ENCODE data around the gene RALGPS1.
"Not testable (repeated sequence)": the region's sequence is repeated elsewhere in the genome, so short reads cannot be mapped to it uniquely, and the experiment has no call there.

The RALGPS1 gene

DNA sequence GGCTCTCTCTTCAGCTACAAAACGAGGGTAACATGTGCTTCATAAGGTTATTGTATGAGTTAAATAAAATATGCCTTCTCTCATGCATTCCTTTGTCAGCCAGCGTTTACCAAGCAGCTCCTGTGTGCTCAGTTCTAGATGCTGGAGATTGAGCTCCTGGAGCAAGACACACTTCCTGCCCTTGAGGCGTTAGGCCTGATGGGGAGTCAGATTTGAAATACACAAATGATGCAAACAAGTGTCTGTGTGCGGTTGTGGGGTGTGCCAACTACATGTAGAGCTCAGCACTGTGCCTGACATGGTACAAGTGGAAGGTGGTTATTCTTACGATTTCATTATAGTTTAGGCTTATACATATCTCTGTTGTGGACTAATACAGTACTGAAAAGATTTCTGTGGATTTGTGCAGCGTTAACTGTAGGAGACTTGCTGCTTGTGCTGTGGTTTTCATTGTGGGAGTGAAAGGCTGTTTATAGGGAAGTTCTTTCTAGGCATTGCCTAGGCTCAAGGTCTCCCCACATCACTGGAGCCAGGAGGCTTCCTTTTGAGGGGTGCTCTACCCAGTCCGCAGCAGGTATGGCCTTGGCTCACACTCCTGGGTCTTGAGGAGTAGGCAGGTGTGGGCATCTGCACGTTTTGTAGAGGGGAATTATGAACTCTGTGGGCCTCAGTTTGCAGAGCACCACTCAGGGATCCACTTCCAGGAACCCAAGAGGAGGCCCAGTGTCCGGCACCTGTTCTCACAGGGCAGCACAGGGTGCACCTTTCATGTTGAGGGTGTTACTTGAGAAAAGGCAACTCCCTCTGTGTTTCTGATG lies 247.7 kb downstream of the RALGPS1 start:
- no peak for DNase-seq

DNA sequence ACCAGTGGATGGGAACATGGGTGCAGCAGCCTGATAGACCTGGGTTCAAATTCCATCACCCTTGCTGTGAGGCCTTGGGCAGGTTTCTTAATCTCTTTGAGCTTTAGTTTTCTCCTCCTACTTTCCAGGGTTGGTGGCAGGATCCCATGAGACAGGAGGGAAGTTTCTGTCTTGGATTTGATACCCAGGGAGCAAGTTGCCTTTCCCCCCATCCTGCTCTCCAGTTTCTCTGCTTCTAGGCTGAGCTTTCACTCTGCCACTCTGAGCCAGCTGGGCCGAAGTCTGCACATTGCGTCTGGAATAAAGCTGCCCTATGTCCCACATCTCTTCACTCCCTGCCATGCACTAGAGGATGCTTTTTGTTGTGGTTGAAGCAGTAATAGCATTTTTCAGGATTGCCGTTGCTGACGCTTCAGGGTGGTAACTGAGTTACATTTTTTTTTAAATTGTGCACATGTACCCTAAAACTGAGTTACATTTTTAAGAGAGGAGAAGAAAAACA lies 248.3 kb downstream of the RALGPS1 start:
- no peak for DNase-seq

DNA sequence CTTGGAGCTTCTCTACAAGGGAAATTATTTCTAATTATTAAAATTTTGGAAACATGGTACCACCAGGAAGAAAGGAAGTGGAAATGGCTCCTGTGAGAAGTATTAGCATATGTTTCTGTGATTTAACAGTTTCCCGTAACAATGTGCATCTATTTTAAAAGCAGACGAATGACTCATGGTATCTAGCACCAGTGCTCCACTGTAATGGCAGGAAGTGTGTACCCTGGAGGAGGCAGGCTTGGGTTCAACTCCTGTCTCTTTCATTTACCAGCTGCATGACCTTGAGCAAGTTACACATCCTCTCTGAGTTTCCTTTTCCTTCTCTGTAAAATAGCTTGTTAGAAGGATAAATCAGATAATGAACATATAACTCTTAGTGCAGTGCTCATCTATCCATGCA lies 248.8 kb downstream of the RALGPS1 start:
- no peak for DNase-seq

GRCh38 chr9:127165116-127165515 lies 250.5 kb downstream of the RALGPS1 start:
- no peak for DNase-seq

DNA sequence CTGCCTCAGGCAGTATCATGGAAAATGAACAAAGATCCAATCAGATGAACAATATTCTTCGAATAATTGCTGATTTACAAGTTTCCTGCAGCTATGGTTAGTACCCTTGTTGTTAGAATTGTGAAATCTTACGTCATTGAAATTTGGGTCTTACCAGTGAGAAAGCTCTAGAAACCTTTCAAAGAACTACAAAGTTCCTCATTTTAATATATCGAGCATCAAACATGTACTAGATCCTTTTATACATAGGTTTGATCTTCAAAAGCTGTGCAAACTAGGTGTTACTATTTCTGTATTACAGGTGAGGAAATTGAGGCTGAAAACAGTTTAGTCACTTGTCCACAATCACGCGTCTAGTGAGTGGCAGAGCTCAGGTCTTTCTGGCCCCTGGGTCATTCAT lies 251.5 kb downstream of the RALGPS1 start:
- no peak for DNase-seq

- DNase-seq: no peak
These were observed 252.3 kb downstream of the RALGPS1 start for GRCh38 chr9:127166651-127167524.

- DNase-seq: no peak
These were observed 253.2 kb downstream of the RALGPS1 start for GRCh38 chr9:127167560-127168326.

DNA sequence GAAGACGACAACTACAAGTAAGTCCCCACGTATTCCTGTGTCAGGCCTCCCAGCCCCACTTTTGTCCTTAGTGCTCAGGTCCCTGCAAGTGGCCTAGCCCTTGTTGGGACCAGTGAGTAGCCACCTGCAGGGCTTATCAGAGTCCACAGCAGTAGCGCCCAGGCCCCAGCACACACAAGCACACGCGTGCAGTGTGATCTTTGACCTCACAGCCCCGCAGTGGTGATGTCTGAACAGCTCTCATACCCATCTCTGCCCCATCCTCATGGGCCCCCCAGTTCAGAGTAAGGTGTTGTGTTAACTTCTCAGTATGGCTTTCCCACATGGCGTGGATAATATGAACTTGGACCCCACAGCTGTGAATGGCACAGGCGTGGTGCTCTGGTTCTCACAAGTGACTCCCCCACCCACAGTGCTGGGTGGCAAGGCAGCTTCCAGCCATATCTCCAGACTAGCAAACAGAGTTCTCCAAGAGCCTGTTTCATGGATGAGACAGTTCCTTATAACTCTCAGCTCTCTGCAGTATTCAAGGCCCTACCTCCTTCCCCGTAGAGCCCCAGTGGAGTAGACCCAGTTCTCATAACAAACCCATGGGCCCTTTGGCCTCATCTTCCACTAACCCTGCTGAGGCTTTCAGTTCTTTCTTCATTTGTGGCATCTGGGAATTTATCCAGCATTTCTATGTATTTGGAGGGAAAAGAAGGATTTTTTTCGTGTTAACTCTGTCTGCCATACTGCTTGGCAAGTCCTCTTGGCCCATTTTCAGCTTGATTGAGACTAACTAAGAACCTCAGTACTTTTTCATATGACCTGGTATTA lies 254.4 kb downstream of the RALGPS1 start:
- no peak for DNase-seq

DNA sequence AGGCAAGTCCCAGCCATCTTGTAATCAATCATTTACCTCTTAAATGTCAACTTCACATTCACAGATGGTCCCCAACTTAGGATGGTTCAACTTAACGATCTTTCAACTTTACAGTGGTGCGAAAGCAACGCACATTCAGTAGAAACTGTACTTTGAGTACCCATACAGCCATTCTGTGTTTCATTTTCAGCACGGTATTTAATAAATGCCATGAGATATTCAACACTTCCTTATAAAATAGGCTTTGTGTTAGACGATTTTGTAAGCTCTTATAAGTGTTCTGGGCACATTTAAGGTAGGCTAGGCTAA lies 254.9 kb downstream of the RALGPS1 start:
- no peak for DNase-seq

DNA sequence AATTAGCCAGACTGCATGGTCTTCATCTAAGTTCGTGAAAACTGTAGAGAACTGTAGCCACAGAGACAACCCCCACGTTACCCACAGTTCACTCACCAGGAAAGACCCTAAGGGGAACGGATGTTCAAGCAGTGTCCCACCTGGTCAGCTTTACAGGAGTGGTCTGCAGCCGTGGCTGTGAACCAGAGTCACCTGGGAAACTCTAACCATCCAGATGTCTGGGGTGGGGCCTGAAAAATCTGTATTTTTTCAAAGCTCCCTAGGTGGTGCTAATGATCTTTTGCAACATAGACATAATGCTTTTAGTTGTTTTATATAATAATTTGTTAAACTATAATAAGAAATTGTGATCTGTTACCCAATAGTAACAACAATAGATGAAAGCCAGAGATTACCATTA lies 255.5 kb downstream of the RALGPS1 start:
- DNase-seq: no peak

DNA sequence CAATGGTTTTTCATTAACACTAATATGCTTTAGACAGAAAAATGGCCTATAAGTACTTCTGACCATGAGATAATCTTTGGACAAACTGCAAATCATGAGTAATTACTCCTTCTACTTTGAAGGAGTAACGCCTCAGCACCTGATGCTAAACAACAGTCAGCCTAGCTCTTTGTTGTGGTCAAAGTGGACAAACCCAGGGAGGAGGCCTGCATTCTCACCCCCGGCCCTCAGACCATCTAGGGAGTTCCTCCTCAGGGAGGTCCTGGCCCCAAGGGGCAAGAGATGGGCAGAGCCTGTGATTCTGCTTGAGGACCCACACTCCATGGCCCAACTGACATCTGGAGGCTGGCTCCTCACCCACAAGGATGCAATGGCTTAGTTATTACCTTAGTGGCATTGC lies 256.1 kb downstream of the RALGPS1 start:
- DNase-seq: no peak

- DNase-seq: not testable (repeated sequence)
These were observed 256.8 kb downstream of the RALGPS1 start for GRCh38 chr9:127171348-127171747.

DNA sequence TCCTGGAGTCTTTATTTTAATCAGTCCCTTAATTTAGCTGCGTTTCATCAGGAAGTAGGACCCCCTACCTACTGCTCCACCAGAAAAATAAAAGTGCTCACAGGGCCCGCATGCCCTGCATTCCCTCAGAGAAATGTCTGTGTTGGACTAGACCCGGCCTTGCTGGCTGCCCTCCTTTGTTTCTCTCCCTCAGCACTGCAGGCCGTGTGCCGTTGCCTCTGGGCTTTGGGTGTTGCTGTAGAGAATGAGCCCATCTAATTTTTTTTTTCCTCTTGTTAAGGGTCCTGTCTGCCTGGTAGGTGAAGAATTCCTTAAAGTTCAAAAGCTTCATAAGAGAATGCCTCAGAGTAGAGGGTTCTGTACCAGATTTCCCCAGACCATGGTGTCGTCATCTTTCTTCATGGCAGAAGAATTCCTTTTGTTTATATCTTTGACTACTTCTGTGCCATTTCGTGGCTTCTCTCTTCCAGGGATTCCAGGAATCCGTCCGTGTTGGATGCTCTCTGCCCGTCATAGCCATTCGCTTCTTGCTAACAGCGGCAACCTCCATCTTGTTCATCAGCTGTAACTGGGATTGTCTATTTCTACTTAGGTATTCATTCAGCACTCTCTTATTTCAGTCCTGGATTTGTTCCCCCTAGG lies 257.6 kb downstream of the RALGPS1 start:
- DNase-seq: no peak

DNA sequence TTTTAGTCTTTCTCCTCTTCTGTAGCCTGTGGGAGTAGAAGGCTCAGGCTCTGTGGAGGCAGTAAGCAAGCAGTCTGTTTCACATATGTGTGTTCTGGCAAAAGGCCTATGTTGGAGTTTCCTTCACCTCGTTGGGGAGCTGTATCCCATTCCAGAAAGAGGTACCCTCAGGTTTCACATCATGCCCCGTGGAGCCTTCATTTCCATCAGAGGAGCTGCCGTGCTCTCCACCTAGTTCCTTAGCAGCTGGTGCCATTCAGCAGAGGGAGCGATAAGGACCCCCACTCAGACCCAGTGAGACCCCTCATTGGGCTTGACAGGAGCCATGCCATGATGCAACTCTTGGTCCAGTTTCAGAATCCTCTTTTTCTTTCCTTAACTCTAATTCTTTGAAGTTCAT lies 258.5 kb downstream of the RALGPS1 start:
- no peak for DNase-seq

DNA sequence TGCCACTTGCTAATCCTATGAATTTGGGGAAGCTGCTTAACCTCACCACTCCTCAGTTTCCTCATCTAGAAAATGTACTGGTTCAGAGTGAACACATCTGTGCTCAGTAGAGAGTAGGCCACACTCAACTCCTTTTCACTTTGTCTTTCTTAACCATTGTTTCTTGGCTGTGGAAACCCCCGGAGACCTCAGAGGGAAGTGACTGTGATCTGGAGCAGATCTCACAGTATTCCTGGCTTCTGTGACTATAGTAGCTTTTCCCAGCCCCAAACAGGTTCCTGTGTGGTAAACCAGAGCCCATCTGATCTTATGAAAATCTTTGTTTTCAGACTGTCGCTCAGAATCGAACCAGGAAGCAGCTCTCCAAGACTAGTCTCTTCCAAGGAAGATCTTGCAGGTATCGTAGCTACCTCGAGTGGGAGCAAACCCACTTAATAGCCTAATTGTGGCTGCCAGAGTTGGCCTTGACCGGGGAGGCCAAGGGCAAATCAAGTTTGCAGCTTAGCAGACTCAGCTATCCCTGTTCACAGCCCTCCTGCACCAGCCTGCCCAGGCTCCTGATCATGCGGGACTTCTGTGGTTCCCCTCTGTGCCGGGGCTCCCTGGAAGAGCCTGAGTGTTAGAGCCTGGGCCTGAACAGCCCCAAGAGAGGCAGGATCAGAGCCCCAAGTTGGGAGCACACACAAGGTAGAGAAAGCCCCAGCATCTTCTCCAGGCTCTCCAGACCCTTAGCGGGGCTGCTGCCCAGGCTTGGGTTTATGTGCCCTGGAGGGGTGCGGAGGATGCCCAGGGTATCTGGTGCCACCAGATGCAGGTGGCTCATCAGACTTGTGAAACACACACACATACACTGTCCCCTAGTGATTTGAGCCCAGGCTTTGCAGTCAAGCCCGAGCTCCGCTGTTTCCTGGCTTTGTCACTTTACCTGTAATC lies 260.1 kb downstream of the RALGPS1 start:
- no peak for DNase-seq

DNA sequence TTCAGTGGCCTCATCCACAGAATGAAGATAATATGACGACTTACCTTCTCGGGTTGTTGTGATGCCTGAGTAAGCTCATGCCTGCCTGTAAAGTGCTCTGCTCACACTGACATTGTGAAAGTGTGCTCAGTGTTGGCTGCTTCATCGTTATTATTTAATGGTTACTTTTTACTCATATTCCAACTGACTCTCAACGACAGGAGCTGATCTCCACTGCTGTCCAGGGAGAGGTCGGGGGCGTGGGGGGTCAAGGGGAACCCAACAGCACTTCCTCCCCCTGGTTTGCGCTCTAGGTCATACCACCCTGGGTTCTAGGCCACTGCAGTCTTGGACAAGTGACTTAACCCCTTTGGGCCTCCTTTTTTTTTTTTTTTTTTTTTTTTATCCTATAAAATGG lies 260.7 kb downstream of the RALGPS1 start:
- DNase-seq: no peak

DNA sequence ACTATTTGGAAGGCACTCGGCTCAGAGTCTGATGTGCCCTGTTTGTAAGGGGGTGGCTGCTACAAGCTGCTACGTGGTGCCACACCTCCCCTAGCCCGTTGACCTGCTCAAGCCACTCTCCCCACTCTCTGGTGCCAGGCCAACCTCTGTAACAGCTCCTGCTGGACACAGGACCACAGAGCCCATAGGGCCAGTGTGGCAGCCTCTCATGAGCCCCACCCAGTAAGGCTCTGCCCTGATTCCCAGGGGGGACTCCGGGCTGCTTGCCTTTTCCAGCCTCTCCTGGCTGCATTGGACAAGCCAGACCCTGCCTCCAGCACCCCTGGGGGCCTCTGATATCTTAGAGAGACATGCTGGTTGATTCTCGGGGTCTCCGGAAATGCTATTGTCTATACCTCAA lies 261.2 kb downstream of the RALGPS1 start:
- DNase-seq: no peak

GRCh38 chr9:127176631-127177030 lies 262.0 kb downstream of the RALGPS1 start:
- no peak for DNase-seq

GRCh38 chr9:127177231-127177630 lies 262.6 kb downstream of the RALGPS1 start:
- no peak for DNase-seq

DNA sequence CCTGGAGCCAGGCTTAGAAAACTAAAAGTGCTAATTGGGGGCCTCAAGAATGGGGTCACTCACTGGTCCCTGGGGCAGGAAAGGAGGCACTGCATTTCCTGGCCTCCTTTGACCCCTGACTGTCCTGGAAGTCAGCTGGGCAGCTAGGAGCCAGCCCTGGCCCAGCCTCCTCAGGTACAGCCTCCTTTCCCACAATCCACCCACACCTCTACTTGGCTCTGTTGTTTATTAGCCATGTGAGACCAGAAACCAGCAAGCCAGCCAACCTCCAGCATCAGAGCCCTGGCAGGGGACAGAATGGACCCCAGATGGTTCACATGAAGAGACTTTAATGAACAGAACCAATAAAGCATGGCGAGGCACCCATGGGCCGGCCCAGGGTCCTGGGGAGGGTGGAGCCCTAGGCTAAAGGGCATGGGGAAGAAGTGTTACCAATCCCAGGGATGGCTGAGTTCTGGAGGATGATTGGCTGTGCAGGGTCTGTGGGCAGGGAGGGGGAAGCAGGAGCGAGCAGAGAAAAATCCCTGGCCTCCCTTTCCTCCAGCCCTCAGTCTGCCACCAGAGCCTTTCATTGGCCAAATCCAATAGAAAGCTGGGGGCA lies 263.2 kb downstream of the RALGPS1 start:
- no peak for DNase-seq
